ENCODE data around the gene ANTXRL. TPM values are rescaled to one million over a fixed set of nuclear protein-coding genes. Genes with fewer than 3 reads are reported as not detected.
"Not testable (repeated sequence)": the region's sequence is repeated elsewhere in the genome, so short reads cannot be mapped to it uniquely, and the experiment has no call there.

Gene ANTXRL
- total RNA-seq, 1 donor from 2014 or later: not detected

GRCh38 chr10:46305079-46305818, 18.5 kb downstream of the ANTXRL start:
- no peak for DNase-seq (ENCODE audit: low spot score)
- Mint-ChIP-seq H3K27ac (no peak overlapping the region), H3K36me3 (ENCODE audit: low read depth) (no peaks in the 10 kb centered on the region), H3K4me1 (ENCODE audit: low read depth) (no peaks in the 10 kb centered on the region), H3K27me3 (ENCODE audit: insufficient read depth) (peaks cover 6% of the 10 kb centered on the region), H3K4me3 (no peak overlapping the region), H3K9me3 (no peaks in the 10 kb centered on the region)
- intact Hi-C loops (cut with micrococcal nuclease): no loop called here

GRCh38 chr10:46305986-46306385, 19.2 kb downstream of the ANTXRL start:
- intact Hi-C loops (cut with micrococcal nuclease): no loop called here
- H3K9me3 Mint-ChIP-seq: no peaks in the 10 kb centered on the region

GRCh38 chr10:46306516-46307184, 19.9 kb downstream of the ANTXRL start:
- Mint-ChIP-seq H3K9me3 (no peaks in the 10 kb centered on the region), H3K27ac (no peak overlapping the region), H3K4me3 (no peak overlapping the region), H3K27me3 (ENCODE audit: insufficient read depth) (peaks cover 6% of the 10 kb centered on the region), H3K4me1 (ENCODE audit: low read depth) (no peaks in the 10 kb centered on the region), H3K36me3 (ENCODE audit: low read depth) (no peaks in the 10 kb centered on the region)
- intact Hi-C loops (cut with micrococcal nuclease): no loop called here
- DNase-seq (ENCODE audit: low spot score): no peak

More at GRCh38 chr10:46305986-46306385, 19.2 kb downstream of the ANTXRL start:
- no peaks in the 10 kb centered on the region for H3K4me1 Mint-ChIP-seq (ENCODE audit: low read depth)
- no peak for DNase-seq (ENCODE audit: low spot score)
- peaks cover 6% of the 10 kb centered on the region for H3K27me3 Mint-ChIP-seq (ENCODE audit: insufficient read depth)
- no peak overlapping the region for H3K4me3 Mint-ChIP-seq
- H3K27ac Mint-ChIP-seq: no peak overlapping the region
- no peaks in the 10 kb centered on the region for H3K36me3 Mint-ChIP-seq (ENCODE audit: low read depth)

GRCh38 chr10:46307281-46308112, 20.7 kb downstream of the ANTXRL start:
- Mint-ChIP-seq H3K4me3 (no peak overlapping the region), H3K9me3 (no peaks in the 10 kb centered on the region), H3K27me3 (ENCODE audit: insufficient read depth) (peaks cover 6% of the 10 kb centered on the region), H3K36me3 (ENCODE audit: low read depth) (no peaks in the 10 kb centered on the region), H3K27ac (no peak overlapping the region), H3K4me1 (ENCODE audit: low read depth) (no peaks in the 10 kb centered on the region)
- intact Hi-C loops (cut with micrococcal nuclease): no loop called here
- no peak for DNase-seq (ENCODE audit: low spot score)

- Mint-ChIP-seq H3K27ac (no peak overlapping the region), H3K4me3 (no peak overlapping the region), H3K4me1 (ENCODE audit: low read depth) (no peaks in the 10 kb centered on the region), H3K27me3 (ENCODE audit: insufficient read depth) (peaks cover 6% of the 10 kb centered on the region), H3K9me3 (no peaks in the 10 kb centered on the region), H3K36me3 (ENCODE audit: low read depth) (no peaks in the 10 kb centered on the region)
- intact Hi-C loops (cut with micrococcal nuclease): no loop called here
- no peak for DNase-seq (ENCODE audit: low spot score)
Observed at GRCh38 chr10:46308113-46308415, 21.3 kb downstream of the ANTXRL start.

GRCh38 chr10:46308666-46309450, 22.1 kb downstream of the ANTXRL start:
- no peak overlapping the region for H3K4me3 Mint-ChIP-seq
- H3K9me3 Mint-ChIP-seq: no peaks in the 10 kb centered on the region
- H3K36me3 Mint-ChIP-seq (ENCODE audit: low read depth): no peaks in the 10 kb centered on the region
- intact Hi-C loops (cut with micrococcal nuclease): no loop called here
- H3K27me3 Mint-ChIP-seq (ENCODE audit: insufficient read depth): peaks cover 6% of the 10 kb centered on the region
- H3K27ac Mint-ChIP-seq: no peak overlapping the region
- DNase-seq (ENCODE audit: low spot score): no peak
- no peaks in the 10 kb centered on the region for H3K4me1 Mint-ChIP-seq (ENCODE audit: low read depth)

- Mint-ChIP-seq H3K27ac (no peak overlapping the region), H3K4me3 (no peak overlapping the region)
- intact Hi-C loops (cut with micrococcal nuclease): no loop called here
Observed at GRCh38 chr10:46309511-46310142, 22.8 kb downstream of the ANTXRL start.

GRCh38 chr10:46310143-46310514, 23.3 kb downstream of the ANTXRL start:
- H3K27me3 Mint-ChIP-seq (ENCODE audit: insufficient read depth): peaks cover 4% of the 10 kb centered on the region
- no peak overlapping the region for H3K27ac Mint-ChIP-seq
- DNase-seq (ENCODE audit: low spot score): no peak
- H3K9me3 Mint-ChIP-seq: no peaks in the 10 kb centered on the region
- H3K4me3 Mint-ChIP-seq: no peak overlapping the region
- no peaks in the 10 kb centered on the region for H3K4me1 Mint-ChIP-seq (ENCODE audit: low read depth)
- intact Hi-C loops (cut with micrococcal nuclease): no loop called here
- H3K36me3 Mint-ChIP-seq (ENCODE audit: low read depth): no peaks in the 10 kb centered on the region

More at GRCh38 chr10:46309511-46310142, 22.8 kb downstream of the ANTXRL start:
- Mint-ChIP-seq H3K27me3 (ENCODE audit: insufficient read depth) (peaks cover 6% of the 10 kb centered on the region), H3K4me1 (ENCODE audit: low read depth) (no peaks in the 10 kb centered on the region), H3K9me3 (no peaks in the 10 kb centered on the region), H3K36me3 (ENCODE audit: low read depth) (no peaks in the 10 kb centered on the region)
- DNase-seq (ENCODE audit: low spot score): no peak

- Mint-ChIP-seq H3K9me3 (no peaks in the 10 kb centered on the region), H3K4me1 (ENCODE audit: low read depth) (no peaks in the 10 kb centered on the region), H3K27me3 (ENCODE audit: insufficient read depth) (peaks cover 3% of the 10 kb centered on the region), H3K27ac (no peak overlapping the region), H3K36me3 (ENCODE audit: low read depth) (no peaks in the 10 kb centered on the region), H3K4me3 (no peak overlapping the region)
- no peak for DNase-seq (ENCODE audit: low spot score)
- intact Hi-C loops (cut with micrococcal nuclease): no loop called here
Observed at GRCh38 chr10:46310851-46311250, 24.1 kb downstream of the ANTXRL start.

- Mint-ChIP-seq H3K4me3 (no peak overlapping the region), H3K4me1 (ENCODE audit: low read depth) (no peaks in the 10 kb centered on the region), H3K36me3 (ENCODE audit: low read depth) (no peaks in the 10 kb centered on the region), H3K27ac (peak overlapping the region; percentile 55), H3K9me3 (no peaks in the 10 kb centered on the region), H3K27me3 (ENCODE audit: insufficient read depth) (no peaks in the 10 kb centered on the region)
- no peak for DNase-seq (ENCODE audit: low spot score)
- intact Hi-C loops (cut with micrococcal nuclease): no loop called here
Observed at GRCh38 chr10:46311501-46311951, 24.7 kb downstream of the ANTXRL start.

- H3K4me1 Mint-ChIP-seq (ENCODE audit: low read depth); H3K4me3 Mint-ChIP-seq; DNase-seq (ENCODE audit: low spot score); intact Hi-C loops (cut with micrococcal nuclease); H3K9me3 Mint-ChIP-seq; H3K27me3 Mint-ChIP-seq (ENCODE audit: insufficient read depth); H3K36me3 Mint-ChIP-seq (ENCODE audit: low read depth); H3K27ac Mint-ChIP-seq: not testable (repeated sequence)
Observed at GRCh38 chr10:46311961-46312431, 25.2 kb downstream of the ANTXRL start.

GRCh38 chr10:46312953-46313352, 26.2 kb downstream of the ANTXRL start:
- intact Hi-C loops (cut with micrococcal nuclease): no loop called here

More at GRCh38 chr10:46312953-46313352, 26.2 kb downstream of the ANTXRL start:
- DNase-seq (ENCODE audit: low spot score): no peak
- Mint-ChIP-seq H3K9me3 (no peaks in the 10 kb centered on the region), H3K27ac (no peak overlapping the region), H3K27me3 (ENCODE audit: insufficient read depth) (no peaks in the 10 kb centered on the region), H3K36me3 (ENCODE audit: low read depth) (no peaks in the 10 kb centered on the region), H3K4me3 (no peak overlapping the region), H3K4me1 (ENCODE audit: low read depth) (no peaks in the 10 kb centered on the region)

Data from activated T-helper 1 cell treated with anti-CD3 and anti-CD28 coated beads, Interleukin-12 subunit alpha, Interleukin-12 subunit beta, Interleukin-2, Interleukin-4 antibody, amounts not matched to agents 30 ng/mL and 10 ng/mL and 1 ng/mL, durations not matched to agents 14 hours and 24 hours and 36 hours (primary cell).